Spleen (tissue), 11 donors: ENCODE data around the gene ITPK1. TPM values are rescaled to one million over a fixed set of nuclear protein-coding genes. Genes with fewer than 3 reads are reported as not detected.

Experiments used
- DNase-seq: peaks from one replicate; pipeline ENCODE4 v3.0.0-alpha.2; 2020
- H3K27ac ChIP-seq, 8 donors: fragments of 200-600 bp; sonication (generic) in 7 of 8; 1 replicate in 4 of 8; 2 replicates in 4 of 8; pipeline versions ENCODE4 v1.5.0 to v1.8.0; 2016 to 2021; ENCODE audit warnings: inconsistent platforms in 4 of 8, mild to moderate bottlenecking in 4 of 8, moderate library complexity in 1 of 8
- H3K27me3 ChIP-seq, 7 donors: fragments of 200-600 bp; sonication (generic) in 6 of 7; replicated peaks in 1 of 7; 1 replicate in 4 of 7; 2 replicates in 3 of 7; pipeline versions ENCODE4 v1.5.0 to v1.8.0; 2016 to 2021; ENCODE audit warnings: inconsistent platforms in 3 of 7, mild to moderate bottlenecking in 1 of 7
- H3K36me3 ChIP-seq, 6 donors: fragments of 200-600 bp; sonication (generic) in 5 of 6; 1 replicate in 4 of 6; 2 replicates in 2 of 6; pipeline versions ENCODE4 v1.5.0 to v1.8.0; 2016 to 2021; ENCODE audit warnings: inconsistent platforms in 2 of 6
- H3K4me1 ChIP-seq, 6 donors: fragments of 200-600 bp; sonication (generic) in 5 of 6; 1 replicate in 3 of 6; 2 replicates in 3 of 6; pipeline versions ENCODE4 v1.5.0 to v1.8.0; 2016 to 2021; ENCODE audit warnings: inconsistent platforms in 3 of 6
- H3K4me3 ChIP-seq, 8 donors: fragments of 200-600 bp; sonication (generic) in 7 of 8; 1 replicate in 4 of 8; 2 replicates in 4 of 8; pipeline versions ENCODE4 v1.5.0 to v1.8.0; 2016 to 2021; ENCODE audit warnings: inconsistent platforms in 4 of 8, mild to moderate bottlenecking in 4 of 8, moderate library complexity in 2 of 8
- H3K9me3 ChIP-seq, 8 donors: fragments of 200-600 bp; sonication (generic) in 7 of 8; 1 replicate in 4 of 8; 2 replicates in 4 of 8; pipeline versions ENCODE4 v1.5.0 to v1.8.0; 2016 to 2021; ENCODE audit warnings: inconsistent platforms in 4 of 8
- POLR2A ChIP-seq, 3 donors: fragments of 450-650 bp; IDR thresholded peaks; one replicate each; pipeline ENCODE4 v1.5.1; 2017; ENCODE audit warnings: antibody characterized with exemption in 3 of 3, mild to moderate bottlenecking in 1 of 3
- POLR2AphosphoS5 ChIP-seq, 3 donors: sonication (generic); formaldehyde crosslinking; IDR thresholded peaks; one replicate each; pipeline ENCODE4 v1.5.1; 2017; ENCODE audit warnings: antibody characterized with exemption in 3 of 3
- WGBS, 5 donors: extraction: QIAGEN DNeasy Blood & Tissue Kit in 3 of 5; methylation state at CpG; one replicate each; pipeline versions ENCODE4 v1.1.5 to v1.1.7; 2013 to 2018; 5-methylcytosine and 5-hydroxymethylcytosine counted together
- intact Hi-C: fragments of 100-400 bp; cut with DNase I; formaldehyde crosslinking; loops from one replicate; pipeline ENCODE4 v1.15.0; 2023; ENCODE audit warnings: low total_unique reads
- polyA plus RNA-seq, 3 donors: library from polyadenylated mRNA; stranded (reverse); fragments of 200-250 nt; gene quantifications; one replicate each; pipeline ENCODE4 v1.2.1, GENCODE V29; 2013
- total RNA-seq, 7 donors: library from RNA; depleted of rRNA in 3 of 7; stranded (reverse); fragments of >200 nt in 3 of 7; fragmentation: NEBNext Ultra II Directional in 4 of 7; extraction: Animal tissue kit (Norgen Biotek cat#: 25700) in 4 of 7; gene quantifications; one replicate each; pipeline versions ENCODE4 v1.1.0 to v1.2.1, GENCODE V29; 2016 to 2021
- TF ChIP-seq, protein P1 (sequence below), 11 experiments: fragments of 200-600 bp in 7 of 11; fragments of 450-650 bp in 4 of 11; sonication (generic) in 4 of 11; IDR thresholded peaks in 8 of 11; conservative IDR thresholded peaks in 3 of 11; 1 replicate in 7 of 11; 2 replicates in 4 of 11; pipeline versions ENCODE4 v1.4.0 to v1.8.0; 2016 to 2021; ENCODE audit warnings: antibody characterized with exemption in 11 of 11, inconsistent platforms in 4 of 11, mild to moderate bottlenecking in 1 of 11
- donor health status: healthy with polysubstance abuse.
- donor health status: DM: no; HTN: no; CAD: no; lungs with moderate emphysema.
- donor health status: DM: no; HTN: no; CAD: no.
- donor health status: Bipolar disorder and iron deficiency.
- donor health status: healthy.
- donor health status: DM: no; HTN: no; CAD: no.
- donor health status: DM: yes; HTN: yes; CAD: no.

The ITPK1 gene
- total and polyA plus RNA-seq, 10 donors, result 22.9 to 123 (median 68.0) TPM

GRCh38 chr14:92906823-92907222 lies 208.9 kb downstream of the ITPK1 start:
- no peak for DNase-seq
- H3K27ac ChIP-seq, result no peak overlapping the region
- no peaks in the 10 kb centered on the region for H3K9me3 ChIP-seq
- no peaks in the 10 kb centered on the region for H3K4me1 ChIP-seq
- intact Hi-C loops, result no loop called here
- TF ChIP-seq POLR2A (IDR thresholded peaks at IDR 0.05) (no peak), POLR2AphosphoS5 (IDR thresholded peaks at IDR 0.05) (no peak)
- TF ChIP-seq, protein P1, sequence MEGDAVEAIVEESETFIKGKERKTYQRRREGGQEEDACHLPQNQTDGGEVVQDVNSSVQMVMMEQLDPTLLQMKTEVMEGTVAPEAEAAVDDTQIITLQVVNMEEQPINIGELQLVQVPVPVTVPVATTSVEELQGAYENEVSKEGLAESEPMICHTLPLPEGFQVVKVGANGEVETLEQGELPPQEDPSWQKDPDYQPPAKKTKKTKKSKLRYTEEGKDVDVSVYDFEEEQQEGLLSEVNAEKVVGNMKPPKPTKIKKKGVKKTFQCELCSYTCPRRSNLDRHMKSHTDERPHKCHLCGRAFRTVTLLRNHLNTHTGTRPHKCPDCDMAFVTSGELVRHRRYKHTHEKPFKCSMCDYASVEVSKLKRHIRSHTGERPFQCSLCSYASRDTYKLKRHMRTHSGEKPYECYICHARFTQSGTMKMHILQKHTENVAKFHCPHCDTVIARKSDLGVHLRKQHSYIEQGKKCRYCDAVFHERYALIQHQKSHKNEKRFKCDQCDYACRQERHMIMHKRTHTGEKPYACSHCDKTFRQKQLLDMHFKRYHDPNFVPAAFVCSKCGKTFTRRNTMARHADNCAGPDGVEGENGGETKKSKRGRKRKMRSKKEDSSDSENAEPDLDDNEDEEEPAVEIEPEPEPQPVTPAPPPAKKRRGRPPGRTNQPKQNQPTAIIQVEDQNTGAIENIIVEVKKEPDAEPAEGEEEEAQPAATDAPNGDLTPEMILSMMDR (IDR thresholded peaks at IDR 0.05 in 8 of 11, conservative IDR thresholded peaks at IDR 0.05 in 3 of 11), result no peak
- H3K4me3 ChIP-seq, result no peak overlapping the region
- WGBS, 5 donors, result 42 to 54% (median 52%) methylated on average over 5 to 6 of the region's 6 CpGs
- H3K27me3 ChIP-seq, result peaks cover 0 to 23% (median 13%) of the 10 kb centered on the region in 7 donors
- no peaks in the 10 kb centered on the region for H3K36me3 ChIP-seq

DNA sequence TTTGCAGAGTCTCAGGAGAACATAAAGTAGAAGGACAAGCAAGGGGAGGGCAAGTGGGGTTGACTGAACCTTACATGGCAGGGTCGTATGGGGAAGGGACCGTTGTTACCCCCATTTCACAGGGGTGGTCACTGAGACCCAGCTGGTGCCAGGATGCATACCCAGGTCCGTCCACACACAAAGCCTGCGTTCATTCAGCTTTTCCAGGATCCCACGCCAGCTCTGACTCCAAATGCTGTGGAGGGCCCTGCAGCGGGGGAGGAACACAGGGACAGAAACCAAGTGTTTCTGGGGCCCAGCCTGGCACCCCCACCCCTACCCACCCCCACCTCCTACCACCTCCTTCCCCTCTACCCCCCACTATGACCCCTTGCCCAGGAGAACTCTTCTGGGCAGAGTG lies 209.3 kb downstream of the ITPK1 start:
- Histone ChIP-seq H3K36me3 (no peaks in the 10 kb centered on the region), H3K9me3 (no peaks in the 10 kb centered on the region), H3K4me3 (no peak overlapping the region), H3K4me1 (no peaks in the 10 kb centered on the region), H3K27ac (no peak overlapping the region), H3K27me3 (peaks cover 0 to 27% (median 13%) of the 10 kb centered on the region in 7 donors)
- WGBS, 5 donors, result 76 to 96% (median 78%) methylated on average over 5 to 6 of the region's 6 CpGs
- intact Hi-C loops, result no loop called here
- TF ChIP-seq POLR2AphosphoS5 (IDR thresholded peaks at IDR 0.05), result no peak
- no peak for TF ChIP-seq POLR2A (IDR thresholded peaks at IDR 0.05)
- TF ChIP-seq, protein P1 (IDR thresholded peaks at IDR 0.05 in 8 of 11, conservative IDR thresholded peaks at IDR 0.05 in 3 of 11), result no peak
- DNase-seq, result no peak

- Histone ChIP-seq H3K4me3 (no peak overlapping the region), H3K27ac (no peak overlapping the region), H3K27me3 (peaks cover 0 to 33% (median 13%) of the 10 kb centered on the region in 7 donors), H3K4me1 (no peaks in the 10 kb centered on the region), H3K36me3 (no peaks in the 10 kb centered on the region), H3K9me3 (no peaks in the 10 kb centered on the region)
- TF ChIP-seq POLR2A (IDR thresholded peaks at IDR 0.05), result no peak
- intact Hi-C loops, result no loop called here
- 77 to 85% (median 83%) methylated on average over 8 of the region's 8 CpGs for WGBS, 5 donors
- DNase-seq, result no peak
Measured at GRCh38 chr14:92905667-92906066, 210.1 kb downstream of the ITPK1 start.

DNA sequence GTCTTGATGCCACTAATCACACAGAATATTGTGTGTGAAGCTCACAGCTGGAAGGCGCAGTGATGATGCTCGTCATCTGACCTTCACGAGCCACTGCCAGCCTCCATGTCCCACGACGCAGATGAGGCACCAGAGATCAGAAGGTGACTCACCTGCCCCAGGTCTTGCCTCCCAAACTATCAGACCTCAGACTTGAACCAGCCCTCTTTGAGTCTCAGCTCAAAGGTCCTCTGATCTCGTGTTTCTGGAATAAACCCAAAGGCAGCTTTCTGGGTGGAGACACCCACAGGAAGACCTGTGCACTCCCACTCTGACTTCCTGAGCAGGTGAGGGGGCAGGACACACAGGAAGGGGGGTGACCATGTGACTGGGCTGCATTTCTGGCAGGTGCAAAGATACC lies 212.4 kb downstream of the ITPK1 start:
- Histone ChIP-seq H3K4me1 (no peaks in the 10 kb centered on the region), H3K4me3 (no peak overlapping the region), H3K9me3 (no peaks in the 10 kb centered on the region), H3K27ac (no peak overlapping the region), H3K27me3 (peaks cover 0 to 45% (median 13%) of the 10 kb centered on the region in 7 donors), H3K36me3 (no peaks in the 10 kb centered on the region)
- 65 to 78% (median 65%) methylated on average over 6 of the region's 6 CpGs for WGBS, 5 donors
- intact Hi-C loops, result no loop called here
- TF ChIP-seq POLR2AphosphoS5 (IDR thresholded peaks at IDR 0.05) (no peak), POLR2A (IDR thresholded peaks at IDR 0.05) (no peak)
- TF ChIP-seq, protein P1 (IDR thresholded peaks at IDR 0.05 in 8 of 11, conservative IDR thresholded peaks at IDR 0.05 in 3 of 11), result no peak
- no peak for DNase-seq

- Histone ChIP-seq H3K27ac (no peak overlapping the region), H3K9me3 (no peaks in the 10 kb centered on the region), H3K4me1 (no peaks in the 10 kb centered on the region), H3K36me3 (no peaks in the 10 kb centered on the region), H3K4me3 (no peak overlapping the region), H3K27me3 (peaks cover 0 to 51% (median 13%) of the 10 kb centered on the region in 7 donors)
- intact Hi-C loops, result no loop called here
- WGBS, 5 donors, result 18 to 29% (median 22%) methylated on average over 17 of the region's 17 CpGs
- TF ChIP-seq POLR2AphosphoS5 (IDR thresholded peaks at IDR 0.05) (no peak), POLR2A (IDR thresholded peaks at IDR 0.05) (no peak)
- TF ChIP-seq, protein P1 (IDR thresholded peaks at IDR 0.05 in 8 of 11, conservative IDR thresholded peaks at IDR 0.05 in 3 of 11), result no peak
- no peak for DNase-seq
Measured at GRCh38 chr14:92902726-92903125, 213.0 kb downstream of the ITPK1 start.
